Measurements from ENCODE around the gene TMEM82.

The TMEM82 gene

DNA sequence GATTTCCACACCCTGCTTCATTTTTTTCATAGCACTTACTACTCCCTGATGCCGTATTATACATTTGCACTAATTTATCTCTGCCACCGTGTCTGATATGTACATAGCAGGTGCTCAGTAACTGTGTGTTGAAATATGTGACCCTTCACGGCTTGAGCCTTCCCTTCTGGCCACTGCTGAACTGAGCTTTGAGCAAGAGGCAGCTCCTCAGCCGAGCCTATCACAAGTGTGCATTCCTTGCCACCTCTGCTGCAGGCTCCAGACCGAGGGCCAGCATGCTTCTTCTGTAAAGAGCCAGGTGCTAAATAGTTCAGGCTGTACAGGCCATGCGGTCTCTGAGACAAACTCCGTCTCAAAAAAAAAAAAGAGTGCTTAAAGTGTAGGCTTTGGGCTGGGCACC is 35.5 kb upstream of the TMEM82 start:
- no peaks in the 10 kb centered on the region for H3K9me3 ChIP-seq (replicated peaks; ENCODE audit: low read length)
- no peak overlapping the region for H3K9ac ChIP-seq (ENCODE audit: low read depth, low read length)

DNA sequence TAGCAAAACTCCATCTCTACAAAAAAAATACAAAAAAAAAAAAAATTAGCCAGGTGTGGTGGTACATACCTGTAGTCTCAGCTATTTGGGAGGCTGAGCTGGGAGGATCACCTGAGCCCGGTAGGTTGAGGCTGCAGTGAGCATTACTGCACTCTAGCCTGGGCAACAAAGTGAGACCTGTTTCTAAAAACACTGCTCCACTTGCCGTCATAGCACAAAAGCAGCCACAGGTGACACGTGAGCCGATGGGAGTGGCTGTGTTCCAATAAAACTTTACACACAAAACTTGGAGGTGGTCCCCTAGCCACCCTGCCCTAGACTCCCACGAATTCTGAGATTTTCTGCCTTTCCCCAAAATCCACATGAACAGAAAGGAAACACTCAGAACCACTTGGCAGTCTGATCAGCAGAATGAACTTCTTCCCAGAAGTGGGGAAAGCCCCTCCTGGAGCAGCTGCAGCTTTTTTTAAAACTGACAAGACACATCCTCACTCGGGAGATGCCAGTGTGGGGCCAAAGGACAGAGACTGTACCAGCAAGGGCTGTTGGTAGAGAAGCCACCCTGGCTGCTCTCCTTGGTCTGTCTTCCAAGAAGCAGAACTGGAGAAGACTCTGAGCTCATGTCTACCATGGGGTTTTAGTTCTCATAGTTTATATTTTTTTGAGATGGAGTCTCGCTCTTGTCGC is 34.9 kb upstream of the TMEM82 start:
- no peaks in the 10 kb centered on the region for H3K9me3 ChIP-seq (replicated peaks; ENCODE audit: low read length)
- no peak overlapping the region for H3K9ac ChIP-seq (ENCODE audit: low read depth, low read length)
- H3K27me3 ChIP-seq (ENCODE audit: control insufficient read depth, insufficient read depth, low read length): no peaks in the 10 kb centered on the region
- peaks cover 9% of the 10 kb centered on the region for H3K36me3 ChIP-seq (ENCODE audit: insufficient read depth, low read length)
- no peak overlapping the region for H3K4me2 ChIP-seq (ENCODE audit: low read length)
- peaks cover 25% of the 10 kb centered on the region for H3K4me1 ChIP-seq (ENCODE audit: control insufficient read depth, insufficient read depth, low read length)
- H3K4me3 ChIP-seq (ENCODE audit: low read length): no peak overlapping the region

More for the DNA sequence above, 35.5 kb upstream of the TMEM82 start:
- H3K4me1 ChIP-seq (ENCODE audit: control insufficient read depth, insufficient read depth, low read length): peaks cover 27% of the 10 kb centered on the region
- H3K27me3 ChIP-seq (ENCODE audit: control insufficient read depth, insufficient read depth, low read length): no peaks in the 10 kb centered on the region
- H3K4me2 ChIP-seq (ENCODE audit: low read length): no peak overlapping the region
- H3K4me3 ChIP-seq (ENCODE audit: low read length): no peak overlapping the region
- H3K36me3 ChIP-seq (ENCODE audit: insufficient read depth, low read length): peaks cover 9% of the 10 kb centered on the region

DNA sequence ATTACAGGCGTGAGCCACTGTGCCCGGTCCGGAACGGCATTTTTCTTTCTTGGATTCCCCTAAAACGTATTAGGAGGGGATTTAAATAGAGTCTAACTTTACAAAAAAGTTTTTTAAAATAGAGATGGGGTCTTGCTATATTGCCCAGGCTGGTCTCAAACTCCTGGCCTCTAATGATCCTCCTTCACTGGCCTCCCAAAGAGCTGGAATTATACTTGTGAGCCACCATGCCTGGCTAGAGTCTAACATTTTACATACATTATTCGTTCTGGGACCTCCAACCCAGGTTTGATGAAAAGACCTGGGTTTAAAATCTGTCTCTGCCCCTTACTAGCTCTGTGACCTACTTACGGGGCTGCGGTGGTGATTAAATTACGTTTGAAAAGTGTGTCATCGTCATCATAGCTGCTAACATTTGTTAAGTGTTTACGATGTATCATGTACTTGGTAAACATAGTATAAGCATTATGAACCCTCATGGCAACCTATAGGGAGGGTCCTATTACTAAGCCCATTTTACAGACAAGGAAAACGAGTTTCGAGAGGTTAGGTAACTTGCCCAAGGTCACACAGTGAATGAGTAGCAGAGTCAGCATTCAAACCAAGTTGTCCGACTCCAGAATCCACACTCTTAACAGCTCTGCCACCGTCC is 33.7 kb upstream of the TMEM82 start:
- H3K4me2 ChIP-seq (ENCODE audit: low read length): no peak overlapping the region
- peaks cover 14% of the 10 kb centered on the region for H3K4me1 ChIP-seq (ENCODE audit: control insufficient read depth, insufficient read depth, low read length)
- H3K9ac ChIP-seq (ENCODE audit: low read depth, low read length): no peak overlapping the region
- H3K9me3 ChIP-seq (replicated peaks; ENCODE audit: low read length): no peaks in the 10 kb centered on the region
- peaks cover 9% of the 10 kb centered on the region for H3K36me3 ChIP-seq (ENCODE audit: insufficient read depth, low read length)
- H3K27me3 ChIP-seq (ENCODE audit: control insufficient read depth, insufficient read depth, low read length): no peaks in the 10 kb centered on the region
- H3K4me3 ChIP-seq (ENCODE audit: low read length): no peak overlapping the region

DNA sequence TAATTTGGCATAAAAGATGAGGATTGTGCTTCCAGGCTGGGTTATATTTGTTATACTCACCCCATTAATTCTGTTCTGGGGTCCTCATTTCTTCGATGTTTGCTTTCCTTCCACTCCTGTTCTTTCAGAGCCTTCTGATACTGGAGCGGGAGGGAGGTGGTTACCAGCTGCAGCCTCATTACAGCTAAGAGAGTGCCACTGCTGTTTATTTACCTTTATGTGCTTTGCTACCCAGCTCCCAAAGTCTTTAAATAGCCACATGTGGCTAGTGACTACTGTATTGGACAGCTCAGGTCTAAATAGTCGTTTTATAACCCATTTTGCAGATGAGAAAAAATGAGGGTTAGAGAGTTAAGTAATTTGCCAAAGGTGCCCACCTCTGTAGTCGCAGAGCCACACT is 33.1 kb upstream of the TMEM82 start:
- Histone ChIP-seq H3K9me3 (replicated peaks; ENCODE audit: low read length) (no peaks in the 10 kb centered on the region), H3K4me1 (ENCODE audit: control insufficient read depth, insufficient read depth, low read length) (peaks cover 8% of the 10 kb centered on the region), H3K9ac (ENCODE audit: low read depth, low read length) (no peak overlapping the region), H3K27me3 (ENCODE audit: control insufficient read depth, insufficient read depth, low read length) (no peaks in the 10 kb centered on the region), H3K4me2 (ENCODE audit: low read length) (no peak overlapping the region), H3K36me3 (ENCODE audit: insufficient read depth, low read length) (peaks cover 9% of the 10 kb centered on the region), H3K4me3 (ENCODE audit: low read length) (no peak overlapping the region)

DNA sequence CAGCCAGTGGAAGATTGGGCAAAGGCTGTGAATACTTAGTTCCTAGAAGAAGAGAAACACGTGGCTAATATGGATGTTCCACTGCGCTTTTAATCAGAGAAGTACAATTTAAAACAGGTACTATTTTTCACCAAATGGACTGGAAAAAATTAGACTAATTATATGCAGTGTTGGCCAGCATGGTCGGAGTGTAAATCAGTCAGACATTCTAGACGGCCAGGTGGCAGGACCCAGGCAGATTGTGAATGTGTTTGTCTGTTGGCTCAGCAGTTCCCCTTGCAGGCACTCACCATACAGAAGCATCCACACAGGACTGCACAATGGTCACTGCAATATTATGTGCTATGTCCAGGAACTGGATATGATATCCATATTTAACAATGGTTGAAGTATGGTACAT is 30.1 kb upstream of the TMEM82 start:
- no peak overlapping the region for H3K4me2 ChIP-seq (ENCODE audit: low read length)
- H3K4me1 ChIP-seq (ENCODE audit: control insufficient read depth, insufficient read depth, low read length): peaks cover 8% of the 10 kb centered on the region
- no peaks in the 10 kb centered on the region for H3K27me3 ChIP-seq (ENCODE audit: control insufficient read depth, insufficient read depth, low read length)
- H3K9ac ChIP-seq (ENCODE audit: low read depth, low read length): no peak overlapping the region
- H3K9me3 ChIP-seq (replicated peaks; ENCODE audit: low read length): no peaks in the 10 kb centered on the region
- H3K36me3 ChIP-seq (ENCODE audit: insufficient read depth, low read length): peaks cover 11% of the 10 kb centered on the region
- H3K4me3 ChIP-seq (ENCODE audit: low read length): no peak overlapping the region

DNA sequence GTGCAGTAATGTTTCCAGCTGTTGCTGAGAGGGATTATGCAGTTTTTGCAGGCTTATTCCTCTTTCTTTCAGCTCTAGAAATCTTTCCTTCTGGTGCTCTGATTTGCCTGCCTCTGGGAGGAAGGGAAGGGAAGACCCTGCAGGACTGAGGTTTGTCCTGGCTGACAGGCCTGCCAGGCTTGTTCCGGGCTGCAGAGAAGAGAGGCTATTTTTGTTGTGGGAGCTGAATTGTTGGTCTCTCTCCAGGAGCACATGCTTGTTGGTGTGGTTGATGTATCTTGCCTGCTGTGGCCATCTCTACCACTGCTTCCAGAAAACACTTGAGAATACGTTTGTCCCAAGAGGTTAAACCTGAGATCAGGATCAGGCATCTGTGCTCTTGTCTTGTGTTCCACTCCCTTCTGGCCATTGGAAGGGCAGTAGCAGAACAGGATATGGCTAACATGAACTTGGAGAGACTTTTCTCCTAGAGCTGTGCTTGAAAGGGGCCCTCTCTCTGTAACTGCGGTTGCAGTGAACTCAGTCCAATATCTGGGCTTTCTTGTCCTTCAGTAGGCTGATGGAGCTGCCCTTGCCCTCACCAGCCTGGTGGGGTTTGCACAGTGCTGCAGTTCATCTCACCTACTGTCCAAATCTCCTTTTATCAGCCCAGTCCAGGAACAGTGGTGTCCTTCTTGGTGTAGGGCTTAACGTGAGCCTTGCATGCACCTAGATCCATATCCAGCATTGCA is 27.7 kb upstream of the TMEM82 start:
- H3K9me3 ChIP-seq (replicated peaks; ENCODE audit: low read length): no peaks in the 10 kb centered on the region
- no peak overlapping the region for H3K4me2 ChIP-seq (ENCODE audit: low read length)
- no peak overlapping the region for H3K4me3 ChIP-seq (ENCODE audit: low read length)
- H3K27me3 ChIP-seq (ENCODE audit: control insufficient read depth, insufficient read depth, low read length): no peaks in the 10 kb centered on the region
- H3K36me3 ChIP-seq (ENCODE audit: insufficient read depth, low read length): peaks cover 29% of the 10 kb centered on the region
- no peak overlapping the region for H3K9ac ChIP-seq (ENCODE audit: low read depth, low read length)
- H3K4me1 ChIP-seq (ENCODE audit: control insufficient read depth, insufficient read depth, low read length): peaks cover 8% of the 10 kb centered on the region

DNA sequence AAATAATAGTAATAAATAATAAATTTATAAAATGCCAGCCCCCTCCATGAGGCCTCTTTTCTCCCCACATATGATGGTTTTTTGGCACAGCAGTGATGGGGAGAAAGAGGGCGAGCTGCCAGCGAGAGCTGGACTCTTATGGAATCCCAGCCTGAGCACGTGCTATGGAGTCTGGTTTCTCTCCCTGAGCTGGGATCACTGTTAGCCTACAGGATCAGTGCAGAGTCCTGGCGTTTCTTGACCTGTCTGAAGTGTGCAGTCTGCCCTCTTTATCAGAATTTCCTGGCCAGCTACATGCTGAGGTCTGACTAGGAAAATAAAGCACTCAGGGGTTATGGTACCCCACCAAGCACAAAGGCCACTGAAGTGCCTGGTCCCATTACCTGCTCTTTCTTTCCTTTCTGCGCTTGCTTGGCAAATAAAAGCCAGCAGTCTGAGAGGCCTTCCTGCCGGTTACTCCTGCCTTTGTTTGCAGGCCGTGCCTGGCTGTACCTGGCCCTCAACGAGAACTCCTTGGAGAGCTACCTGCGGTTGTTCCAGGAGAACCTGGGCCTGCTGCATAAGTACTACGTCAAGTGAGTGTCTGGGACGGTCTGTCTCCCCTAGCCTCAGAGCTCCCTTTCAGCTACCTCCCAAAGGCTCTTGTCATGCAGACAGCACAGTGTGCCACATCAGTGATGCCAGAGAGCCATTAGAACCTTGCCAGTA is 24.7 kb upstream of the TMEM82 start:
- H3K27me3 ChIP-seq (ENCODE audit: control insufficient read depth, insufficient read depth, low read length): no peaks in the 10 kb centered on the region
- no peak overlapping the region for H3K9ac ChIP-seq (ENCODE audit: low read depth, low read length)
- no peak overlapping the region for H3K4me3 ChIP-seq (ENCODE audit: low read length)

DNA sequence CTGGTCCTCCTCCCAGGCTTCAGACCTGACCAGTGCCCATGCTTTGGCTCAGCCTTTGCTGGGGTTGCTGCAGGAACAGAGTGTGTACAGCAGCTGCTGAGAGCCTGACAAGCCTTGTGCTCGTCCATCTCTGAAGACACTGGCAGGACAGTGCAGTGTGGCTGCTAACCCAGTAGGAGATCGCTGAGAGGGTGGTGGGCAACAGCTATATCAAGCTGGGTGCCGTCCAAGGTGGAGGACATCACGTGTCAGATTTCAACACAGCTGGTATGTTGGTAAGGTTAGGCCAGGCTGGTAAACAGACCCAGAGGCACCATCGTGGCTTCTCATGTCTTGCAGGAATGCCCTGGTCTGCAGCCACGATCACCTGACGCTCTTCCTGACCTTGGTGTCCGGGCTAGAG is 24.1 kb upstream of the TMEM82 start:
- Histone ChIP-seq H3K4me3 (ENCODE audit: low read length) (no peak overlapping the region), H3K9ac (ENCODE audit: low read depth, low read length) (no peak overlapping the region), H3K27me3 (ENCODE audit: control insufficient read depth, insufficient read depth, low read length) (no peaks in the 10 kb centered on the region), H3K36me3 (ENCODE audit: insufficient read depth, low read length) (peaks cover 61% of the 10 kb centered on the region), H3K4me2 (ENCODE audit: low read length) (no peak overlapping the region), H3K4me1 (ENCODE audit: control insufficient read depth, insufficient read depth, low read length) (peaks cover 8% of the 10 kb centered on the region), H3K9me3 (replicated peaks; ENCODE audit: low read length) (no peaks in the 10 kb centered on the region)

More for the DNA sequence above, 24.7 kb upstream of the TMEM82 start:
- H3K36me3 ChIP-seq (ENCODE audit: insufficient read depth, low read length): peaks cover 55% of the 10 kb centered on the region
- peaks cover 8% of the 10 kb centered on the region for H3K4me1 ChIP-seq (ENCODE audit: control insufficient read depth, insufficient read depth, low read length)
- H3K4me2 ChIP-seq (ENCODE audit: low read length): no peak overlapping the region
- H3K9me3 ChIP-seq (replicated peaks; ENCODE audit: low read length): no peaks in the 10 kb centered on the region

DNA sequence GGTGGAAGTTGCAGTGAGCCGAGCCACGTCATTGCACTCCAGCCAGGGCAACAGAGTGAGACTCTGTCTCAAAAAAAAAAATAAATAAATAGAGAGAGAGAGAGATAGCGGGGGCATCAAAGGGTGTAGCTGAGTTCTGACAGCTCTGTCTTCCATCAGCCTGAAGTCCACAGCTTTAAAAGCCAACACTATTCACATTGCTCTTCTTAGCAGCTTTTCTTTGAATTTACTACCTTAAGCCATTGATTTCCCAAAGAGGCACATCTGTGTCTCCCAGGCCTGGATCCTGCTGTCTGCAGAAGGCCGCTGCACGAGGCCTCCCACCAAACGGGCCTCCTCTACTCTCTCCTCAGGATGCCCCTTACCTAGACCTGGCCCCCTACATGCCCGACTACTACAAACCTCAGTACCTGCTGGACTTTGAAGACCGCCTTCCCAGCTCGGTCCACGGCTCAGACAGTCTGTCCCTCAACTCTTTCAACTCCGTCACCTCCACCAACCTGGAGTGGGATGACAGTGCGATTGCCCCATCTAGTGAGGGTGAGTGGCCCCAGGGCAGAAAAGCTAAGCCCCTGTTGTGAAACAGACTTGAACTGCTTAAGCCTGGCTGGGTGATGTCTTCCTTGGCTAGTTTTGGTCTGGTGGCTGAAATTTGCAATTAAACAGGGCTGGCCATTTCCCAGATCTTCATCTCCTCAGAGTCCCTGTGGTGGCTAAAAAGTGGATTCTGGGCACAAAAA is 22.7 kb upstream of the TMEM82 start:
- H3K9ac ChIP-seq (ENCODE audit: low read depth, low read length): no peak overlapping the region
- no peaks in the 10 kb centered on the region for H3K27me3 ChIP-seq (ENCODE audit: control insufficient read depth, insufficient read depth, low read length)
- H3K4me1 ChIP-seq (ENCODE audit: control insufficient read depth, insufficient read depth, low read length): peaks cover 5% of the 10 kb centered on the region
- no peak overlapping the region for H3K4me3 ChIP-seq (ENCODE audit: low read length)
- no peak overlapping the region for H3K4me2 ChIP-seq (ENCODE audit: low read length)
- peaks cover 62% of the 10 kb centered on the region for H3K36me3 ChIP-seq (ENCODE audit: insufficient read depth, low read length)
- no peaks in the 10 kb centered on the region for H3K9me3 ChIP-seq (replicated peaks; ENCODE audit: low read length)

DNA sequence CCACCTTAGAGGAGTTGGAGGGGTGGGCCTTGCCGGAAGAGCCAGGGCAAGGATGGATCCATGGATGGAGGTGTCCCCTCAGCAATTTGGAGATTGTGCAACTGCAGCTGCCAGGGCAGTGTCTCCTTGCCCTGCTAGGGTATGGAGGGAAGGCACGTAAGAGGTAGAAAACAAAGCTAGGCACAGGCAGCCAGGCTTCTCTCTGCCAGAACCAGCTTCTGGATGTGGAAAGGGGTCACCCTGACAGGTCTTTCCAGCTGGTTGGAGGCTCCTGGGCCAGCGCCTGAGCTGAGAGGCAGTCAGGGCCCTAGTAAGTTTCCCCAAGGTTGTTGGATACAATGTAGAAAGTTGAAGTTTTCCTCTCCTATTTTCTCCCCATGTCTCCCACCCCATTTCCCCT is 21.4 kb upstream of the TMEM82 start:
- Histone ChIP-seq H3K4me3 (ENCODE audit: low read length) (no peak overlapping the region), H3K27me3 (ENCODE audit: control insufficient read depth, insufficient read depth, low read length) (no peaks in the 10 kb centered on the region), H3K4me2 (ENCODE audit: low read length) (no peak overlapping the region), H3K36me3 (ENCODE audit: insufficient read depth, low read length) (peaks cover 72% of the 10 kb centered on the region), H3K4me1 (ENCODE audit: control insufficient read depth, insufficient read depth, low read length) (no peaks in the 10 kb centered on the region), H3K9me3 (replicated peaks; ENCODE audit: low read length) (no peaks in the 10 kb centered on the region), H3K9ac (ENCODE audit: low read depth, low read length) (no peak overlapping the region)

DNA sequence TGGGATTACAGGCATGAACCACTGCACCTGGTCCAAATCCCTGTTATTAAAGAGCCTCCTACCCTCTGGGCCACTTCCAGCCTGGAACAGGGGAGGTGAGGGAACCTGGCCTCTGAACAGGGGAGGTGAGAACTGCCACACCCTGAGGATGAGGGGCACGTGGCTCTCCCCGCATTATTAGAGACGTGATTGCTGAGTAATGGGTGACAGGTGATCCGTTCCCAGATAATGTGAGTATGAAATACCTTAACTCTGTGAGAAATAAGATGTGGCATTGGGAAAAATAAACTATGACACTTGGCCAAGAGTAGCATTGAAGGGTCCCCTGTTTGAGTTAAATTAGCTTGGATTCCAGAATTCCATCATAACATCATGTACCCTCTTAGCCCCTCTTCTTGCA is 19.9 kb upstream of the TMEM82 start:
- no peaks in the 10 kb centered on the region for H3K4me1 ChIP-seq (ENCODE audit: control insufficient read depth, insufficient read depth, low read length)
- no peaks in the 10 kb centered on the region for H3K27me3 ChIP-seq (ENCODE audit: control insufficient read depth, insufficient read depth, low read length)
- no peaks in the 10 kb centered on the region for H3K9me3 ChIP-seq (replicated peaks; ENCODE audit: low read length)
- H3K9ac ChIP-seq (ENCODE audit: low read depth, low read length): no peak overlapping the region
- H3K36me3 ChIP-seq (ENCODE audit: insufficient read depth, low read length): peaks cover 75% of the 10 kb centered on the region
- no peak overlapping the region for H3K4me2 ChIP-seq (ENCODE audit: low read length)
- H3K4me3 ChIP-seq (ENCODE audit: low read length): no peak overlapping the region
